GM13977 (cell line): Measurements from ENCODE around the gene GGT5.

ENCODE experiments used
- DNase-seq: peaks from one replicate; pipeline ENCODE4 v3.0.0; 2012; ENCODE audit warnings: low spot score
- CTCF ChIP-seq: IDR thresholded peaks from 2 replicates; pipeline ENCODE4 v1.5.1; 2012; ENCODE audit warnings: mild to moderate bottlenecking, control low read depth; ENCODE audit not compliant: insufficient read depth; ENCODE audit errors: extremely low read depth, missing control alignments
- in situ Hi-C: fragments of 300-500 bp; cut with MboI; formaldehyde crosslinking; loops from one replicate; pipeline ENCODE4 v1.12.0; 2022; ENCODE audit warnings: low sequenced_read_pairs, low pct_unique_long_range_greater_than_20kb, mixed read lengths, inconsistent platforms; ENCODE audit not compliant: unreplicated experiment

GGT5 gene

GRCh38 chr22:24188705-24189248, 56.1 kb downstream of the GGT5 start:
- no peak for TF ChIP-seq CTCF
- no peak for DNase-seq
- in situ Hi-C loops, result no loop called here

- no peak for TF ChIP-seq CTCF
- in situ Hi-C loops, result no loop called here
Observed at GRCh38 chr22:24187731-24188644, 56.9 kb downstream of the GGT5 start.

GRCh38 chr22:24186892-24187670, 57.8 kb downstream of the GGT5 start:
- DNase-seq, result no peak
- in situ Hi-C loops, result no loop called here
- TF ChIP-seq CTCF, result no peak

More at GRCh38 chr22:24187731-24188644, 56.9 kb downstream of the GGT5 start:
- no peak for DNase-seq

GRCh38 chr22:24186352-24186740, 58.5 kb downstream of the GGT5 start:
- in situ Hi-C loops, result no loop called here
- TF ChIP-seq CTCF, result no peak
- DNase-seq, result no peak

GRCh38 chr22:24185501-24186351, 59.2 kb downstream of the GGT5 start:
- in situ Hi-C loops, result no loop called here
- TF ChIP-seq CTCF, result no peak
- no peak for DNase-seq
